IMR-90 (cell line): ENCODE results near the gene DSCAM. TPM values are rescaled to one million over a fixed set of nuclear protein-coding genes. Genes with fewer than 3 reads are reported as not detected.

Experiments
- ATAC-seq: fragments of 200-7000 bp; cut with Tn5 transposase; 2 replicates; pipeline ENCODE4 v1.9.1; 2020; ENCODE audit warnings: low read depth, mild to moderate bottlenecking, moderate library complexity
- BruUV-seq: library from RNA; stranded (reverse); fragments of 400-500 nt; replicated peaks from 2 replicates; lab custom pipeline; 2021; lab: Mats Ljungman, UMichigan
- CTCF ChIA-PET: fragments of 300-600 bp; formaldehyde crosslinking; extraction: SDS; loops from one replicate; lab custom pipeline; 2021; ENCODE audit warnings: antibody characterized with exemption; lab: Yijun Ruan, JAX
- POLR2A ChIA-PET: fragments of 300-600 bp; sonication (Branson Sonifier 250); formaldehyde crosslinking; loops from one replicate; lab custom pipeline; 2022; ENCODE audit warnings: antibody characterized with exemption; ENCODE audit not compliant: unreplicated experiment; lab: Charles Lee
- DNase-seq: peaks from one replicate; pipeline ENCODE4 v3.0.0; 2013
- H2AFZ ChIP-seq: replicated peaks from 2 replicates; pipeline ENCODE3; 2013; ENCODE audit warnings: low read length, mild to moderate bottlenecking; ENCODE audit not compliant: poor library complexity
- H2AK5ac ChIP-seq: 2 replicates; pipeline ENCODE4 v1.6.1; 2013; ENCODE audit warnings: low read depth, low read length, inconsistent platforms
- H2AK9ac ChIP-seq: replicated peaks from 2 replicates; pipeline ENCODE3; 2013; ENCODE audit warnings: mild to moderate bottlenecking, low read depth, low read length, moderate library complexity; ENCODE audit not compliant: poor library complexity
- H2BK120ac ChIP-seq: 2 replicates; pipeline ENCODE4 v1.6.1; 2013; ENCODE audit warnings: low read depth, low read length, inconsistent platforms
- H2BK15ac ChIP-seq: 3 replicates; pipeline ENCODE4 v1.6.1; 2013; ENCODE audit warnings: low read depth, low read length, inconsistent platforms
- H2BK20ac ChIP-seq: 2 replicates; pipeline ENCODE4 v1.6.1; 2013; ENCODE audit warnings: low read depth, mild to moderate bottlenecking, inconsistent platforms, low read length, moderate library complexity
- H2BK5ac ChIP-seq: 2 replicates; pipeline ENCODE4 v1.6.1; 2013; ENCODE audit warnings: mild to moderate bottlenecking, low read depth, low read length, inconsistent platforms; ENCODE audit not compliant: poor library complexity, severe bottlenecking
- H3K14ac ChIP-seq: replicated peaks from 2 replicates; pipeline ENCODE4 v1.6.1; 2013; ENCODE audit warnings: low read depth, low read length, inconsistent platforms
- H3K18ac ChIP-seq: 2 replicates; pipeline ENCODE4 v1.6.1; 2013; ENCODE audit warnings: low read depth, low read length, control low read depth
- H3K23ac ChIP-seq: 2 replicates; pipeline ENCODE4 v1.6.1; 2013; ENCODE audit warnings: low read depth, low read length, inconsistent platforms
- H3K27ac ChIP-seq: 2 replicates; pipeline ENCODE4 v1.5.1; 2013; ENCODE audit warnings: mild to moderate bottlenecking, control low read depth, low read length; ENCODE audit not compliant: insufficient read depth
- H3K27me3 ChIP-seq: 2 replicates; pipeline ENCODE4 v1.6.1; 2013; ENCODE audit warnings: low read length; ENCODE audit not compliant: control insufficient read depth, insufficient read depth
- H3K36me3 ChIP-seq: 2 replicates; pipeline ENCODE4 v1.6.1; 2013; ENCODE audit warnings: low read length, mixed read lengths; ENCODE audit not compliant: control insufficient read depth, insufficient read depth
- H3K4ac ChIP-seq: 2 replicates; pipeline ENCODE4 v1.6.1; 2013; ENCODE audit warnings: low read depth, low read length, inconsistent platforms
- H3K4me1 ChIP-seq: 2 replicates; pipeline ENCODE4 v1.6.1; 2013; ENCODE audit warnings: low read length, mixed read lengths; ENCODE audit not compliant: control insufficient read depth, insufficient read depth
- H3K4me2 ChIP-seq: 2 replicates; pipeline ENCODE4 v1.6.1; 2013; ENCODE audit warnings: low read depth, mild to moderate bottlenecking, control low read depth, low read length, moderate library complexity
- H3K4me3 ChIP-seq: 2 replicates; pipeline ENCODE4 v1.5.1; 2013; ENCODE audit warnings: low read depth, mild to moderate bottlenecking, control low read depth, low read length, moderate library complexity; ENCODE audit not compliant: insufficient read depth
- H3K56ac ChIP-seq: 2 replicates; pipeline ENCODE4 v1.6.1; 2013; ENCODE audit warnings: low read length, inconsistent platforms; ENCODE audit not compliant: insufficient read depth; ENCODE audit errors: extremely low read depth
- H3K79me1 ChIP-seq, 2 experiments: 2 replicates each; pipeline ENCODE4 v1.6.1; 2013; ENCODE audit warnings: low read length in 2 of 2, inconsistent platforms in 1 of 2, low read depth in 1 of 2
- H3K9ac ChIP-seq: 2 replicates; pipeline ENCODE4 v1.6.1; 2013; ENCODE audit warnings: low read depth, low read length, control low read depth
- H3K9me1 ChIP-seq: 2 replicates; pipeline ENCODE4 v1.6.1; 2013; ENCODE audit warnings: low read length, inconsistent platforms; ENCODE audit not compliant: insufficient read depth
- H3K9me3 ChIP-seq: 2 replicates; pipeline ENCODE4 v1.6.1; 2013; ENCODE audit warnings: low read length; ENCODE audit not compliant: control insufficient read depth, insufficient read depth
- H4K20me1 ChIP-seq: 2 replicates; pipeline ENCODE4 v1.6.1; 2013; ENCODE audit warnings: low read length, inconsistent platforms; ENCODE audit not compliant: insufficient read depth
- H4K5ac ChIP-seq: 2 replicates; pipeline ENCODE4 v1.6.1; 2013; ENCODE audit warnings: mild to moderate bottlenecking, low read depth, low read length, control low read depth
- H4K8ac ChIP-seq, 2 experiments: 2 replicates each; pipeline ENCODE4 v1.6.1; 2013; ENCODE audit warnings: low read depth in 2 of 2, low read length in 2 of 2, control low read depth in 1 of 2, inconsistent platforms in 1 of 2
- H4K91ac ChIP-seq: 2 replicates; pipeline ENCODE4 v1.6.1; 2013; ENCODE audit warnings: low read depth, low read length, inconsistent platforms; ENCODE audit not compliant: insufficient read depth
- BHLHE40 ChIP-seq: fragments of 150-350 bp; IDR thresholded peaks from 2 replicates; pipeline ENCODE4 v1.6.1; 2016; ENCODE audit warnings: mild to moderate bottlenecking, low read depth, low read length
- CHD1 ChIP-seq: IDR thresholded peaks from 2 replicates; pipeline ENCODE4 v1.6.1; 2012; ENCODE audit warnings: low read depth, low read length, improper control_type of control experiment
- CTCF ChIP-seq: conservative IDR thresholded peaks from 2 replicates; pipeline ENCODE4 v1.5.1; 2012; ENCODE audit warnings: mild to moderate bottlenecking, low read depth, low read length, improper control_type of control experiment
- MXI1 ChIP-seq: IDR thresholded peaks from 2 replicates; pipeline ENCODE4 v1.6.1; 2012; ENCODE audit warnings: low read depth, mild to moderate bottlenecking, low read length, moderate library complexity, borderline replicate concordance
- NFE2L2 ChIP-seq: fragments of 150-350 bp; IDR thresholded peaks from 2 replicates; pipeline ENCODE4 v1.6.1; 2016; ENCODE audit warnings: low read depth, mild to moderate bottlenecking, low read length
- RAD21 ChIP-seq: IDR thresholded peaks from 2 replicates; pipeline ENCODE4 v1.6.1; 2012; ENCODE audit warnings: low read length, improper control_type of control experiment
- RCOR1 ChIP-seq: IDR thresholded peaks from 2 replicates; pipeline ENCODE4 v1.6.1; 2012; ENCODE audit warnings: mild to moderate bottlenecking, low read length, improper control_type of control experiment; ENCODE audit not compliant: insufficient replicate concordance
- WGBS, 2 experiments: methylation state at CpG; one replicate each; pipeline versions ENCODE4 v1.1.5 to v1.1.7; 2013; ENCODE audit warnings: missing lambda C conversion rate in 2 of 2; ENCODE audit not compliant: insufficient read length in 1 of 2; ENCODE audit errors: extremely low coverage in 2 of 2; 5-methylcytosine and 5-hydroxymethylcytosine counted together
- dilution Hi-C: fragments of 300-500 bp; cut with HindIII; formaldehyde crosslinking; loops from one replicate; pipeline ENCODE4 v1.14.3; 2018; ENCODE audit warnings: low sequenced_read_pairs; ENCODE audit not compliant: unreplicated experiment
- in situ Hi-C: fragments of 300-500 bp; cut with MboI; formaldehyde crosslinking; loops from 3 replicates; pipeline ENCODE4 v1.14.3; 2019; ENCODE audit warnings: low sequenced_read_pairs, inconsistent platforms, mixed read lengths
- intact Hi-C: fragments of 100-400 bp; cut with micrococcal nuclease; formaldehyde crosslinking; loops from 2 replicates; pipeline ENCODE4 v1.10.0; 2022
- polyA plus RNA-seq, 3 experiments: library from polyadenylated mRNA; depleted of rRNA; stranded (reverse); fragments of >200 nt; gene quantifications; 2 replicates each; pipeline ENCODE4 v1.2.3, GENCODE V29; 2012; ENCODE audit warnings: low replicate concordance in 1 of 3
- total RNA-seq: library from RNA; depleted of rRNA; stranded (reverse); fragments of >200 nt; gene quantifications from 2 replicates; pipeline ENCODE4 v1.2.3, GENCODE V29; 2012
- TF ChIP-seq, protein P1 (sequence below): fragments of 150-350 bp; IDR thresholded peaks from 2 replicates; pipeline ENCODE4 v1.6.1; 2017; ENCODE audit warnings: mild to moderate bottlenecking, antibody characterized with exemption, low read length, low read depth

Gene DSCAM
- total and polyA plus RNA-seq, 2 of the 4 experiments (the other 2 are of a cell fraction) = under 0.01 to 0.02 TPM

GRCh38 chr21:40339050-40339449 lies 507.9 kb downstream of the DSCAM start:
- no peak for ATAC-seq
- CTCF ChIA-PET = no interaction called here
- dilution Hi-C loops = no loop called here

More at GRCh38 chr21:40339050-40339449, 507.9 kb downstream of the DSCAM start:
- no peak overlapping the region for H3K4ac ChIP-seq
- WGBS, 2 experiments = 90% methylated on average over 14 of the region's 18 CpGs; no CpG with 5 or more reads in 1 of the 2 experiments
- no peaks in the 10 kb centered on the region for H3K36me3 ChIP-seq
- H3K9ac ChIP-seq = no peak overlapping the region
- in situ Hi-C loops = no loop called here
- POLR2A ChIA-PET = no interaction called here
- H2BK5ac ChIP-seq = no peak overlapping the region
- DNase-seq = no peak
- H2AFZ ChIP-seq = no peak overlapping the region
- H4K20me1 ChIP-seq = no peaks in the 10 kb centered on the region
- H4K5ac ChIP-seq = no peak overlapping the region
- H3K14ac ChIP-seq = no peak overlapping the region
- TF ChIP-seq BHLHE40 = no peak
- TF ChIP-seq RCOR1 = no peak
- TF ChIP-seq MXI1 = no peak
- TF ChIP-seq, protein P1, sequence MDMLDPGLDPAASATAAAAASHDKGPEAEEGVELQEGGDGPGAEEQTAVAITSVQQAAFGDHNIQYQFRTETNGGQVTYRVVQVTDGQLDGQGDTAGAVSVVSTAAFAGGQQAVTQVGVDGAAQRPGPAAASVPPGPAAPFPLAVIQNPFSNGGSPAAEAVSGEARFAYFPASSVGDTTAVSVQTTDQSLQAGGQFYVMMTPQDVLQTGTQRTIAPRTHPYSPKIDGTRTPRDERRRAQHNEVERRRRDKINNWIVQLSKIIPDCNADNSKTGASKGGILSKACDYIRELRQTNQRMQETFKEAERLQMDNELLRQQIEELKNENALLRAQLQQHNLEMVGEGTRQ = no peak
- TF ChIP-seq NFE2L2 = no peak
- TF ChIP-seq CHD1 = no peak
- TF ChIP-seq CTCF = no peak
- TF ChIP-seq RAD21 = no peak
- H3K23ac ChIP-seq = no peak overlapping the region
- H3K27ac ChIP-seq = no peak overlapping the region
- H2AK5ac ChIP-seq = no peak overlapping the region
- no peak overlapping the region for H4K91ac ChIP-seq
- H3K56ac ChIP-seq = no peak overlapping the region
- H3K4me1 ChIP-seq = no peaks in the 10 kb centered on the region
- no peaks in the 10 kb centered on the region for H3K79me1 ChIP-seq
- H2BK15ac ChIP-seq = no peak overlapping the region
- no peak overlapping the region for H3K4me3 ChIP-seq
- H4K8ac ChIP-seq = no peak overlapping the region
- H3K4me2 ChIP-seq = no peak overlapping the region
- no peak overlapping the region for H2AK9ac ChIP-seq
- H2BK20ac ChIP-seq = no peak overlapping the region
- H3K9me3 ChIP-seq = peaks cover 16% of the 10 kb centered on the region
- BruUV-seq = no TSS peak
- no peaks in the 10 kb centered on the region for H3K27me3 ChIP-seq
- no peak overlapping the region for H2BK120ac ChIP-seq
- intact Hi-C loops = no loop called here
- no peak overlapping the region for H3K18ac ChIP-seq
- no peaks in the 10 kb centered on the region for H3K9me1 ChIP-seq
